Measurements from ENCODE around the gene MAP3K20.

GRCh38 chr2:173264151-173264550 is 188.5 kb downstream of the MAP3K20 start:
- TF ChIP-seq, protein P1, sequence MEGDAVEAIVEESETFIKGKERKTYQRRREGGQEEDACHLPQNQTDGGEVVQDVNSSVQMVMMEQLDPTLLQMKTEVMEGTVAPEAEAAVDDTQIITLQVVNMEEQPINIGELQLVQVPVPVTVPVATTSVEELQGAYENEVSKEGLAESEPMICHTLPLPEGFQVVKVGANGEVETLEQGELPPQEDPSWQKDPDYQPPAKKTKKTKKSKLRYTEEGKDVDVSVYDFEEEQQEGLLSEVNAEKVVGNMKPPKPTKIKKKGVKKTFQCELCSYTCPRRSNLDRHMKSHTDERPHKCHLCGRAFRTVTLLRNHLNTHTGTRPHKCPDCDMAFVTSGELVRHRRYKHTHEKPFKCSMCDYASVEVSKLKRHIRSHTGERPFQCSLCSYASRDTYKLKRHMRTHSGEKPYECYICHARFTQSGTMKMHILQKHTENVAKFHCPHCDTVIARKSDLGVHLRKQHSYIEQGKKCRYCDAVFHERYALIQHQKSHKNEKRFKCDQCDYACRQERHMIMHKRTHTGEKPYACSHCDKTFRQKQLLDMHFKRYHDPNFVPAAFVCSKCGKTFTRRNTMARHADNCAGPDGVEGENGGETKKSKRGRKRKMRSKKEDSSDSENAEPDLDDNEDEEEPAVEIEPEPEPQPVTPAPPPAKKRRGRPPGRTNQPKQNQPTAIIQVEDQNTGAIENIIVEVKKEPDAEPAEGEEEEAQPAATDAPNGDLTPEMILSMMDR (IDR thresholded peaks at IDR 0.05): no peak
- TF ChIP-seq, protein P2, sequence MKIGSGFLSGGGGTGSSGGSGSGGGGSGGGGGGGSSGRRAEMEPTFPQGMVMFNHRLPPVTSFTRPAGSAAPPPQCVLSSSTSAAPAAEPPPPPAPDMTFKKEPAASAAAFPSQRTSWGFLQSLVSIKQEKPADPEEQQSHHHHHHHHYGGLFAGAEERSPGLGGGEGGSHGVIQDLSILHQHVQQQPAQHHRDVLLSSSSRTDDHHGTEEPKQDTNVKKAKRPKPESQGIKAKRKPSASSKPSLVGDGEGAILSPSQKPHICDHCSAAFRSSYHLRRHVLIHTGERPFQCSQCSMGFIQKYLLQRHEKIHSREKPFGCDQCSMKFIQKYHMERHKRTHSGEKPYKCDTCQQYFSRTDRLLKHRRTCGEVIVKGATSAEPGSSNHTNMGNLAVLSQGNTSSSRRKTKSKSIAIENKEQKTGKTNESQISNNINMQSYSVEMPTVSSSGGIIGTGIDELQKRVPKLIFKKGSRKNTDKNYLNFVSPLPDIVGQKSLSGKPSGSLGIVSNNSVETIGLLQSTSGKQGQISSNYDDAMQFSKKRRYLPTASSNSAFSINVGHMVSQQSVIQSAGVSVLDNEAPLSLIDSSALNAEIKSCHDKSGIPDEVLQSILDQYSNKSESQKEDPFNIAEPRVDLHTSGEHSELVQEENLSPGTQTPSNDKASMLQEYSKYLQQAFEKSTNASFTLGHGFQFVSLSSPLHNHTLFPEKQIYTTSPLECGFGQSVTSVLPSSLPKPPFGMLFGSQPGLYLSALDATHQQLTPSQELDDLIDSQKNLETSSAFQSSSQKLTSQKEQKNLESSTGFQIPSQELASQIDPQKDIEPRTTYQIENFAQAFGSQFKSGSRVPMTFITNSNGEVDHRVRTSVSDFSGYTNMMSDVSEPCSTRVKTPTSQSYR (CRISPR knock-in tag; IDR thresholded peaks at IDR 0.05): no peak
- TF ChIP-seq GRHL2 (CRISPR knock-in tag; IDR thresholded peaks at IDR 0.05; ENCODE audit: insufficient replicate concordance, severe bottlenecking) (no peak), NFE2L1 (CRISPR knock-in tag; IDR thresholded peaks at IDR 0.05) (no peak), IRF2 (CRISPR knock-in tag; IDR thresholded peaks at IDR 0.05; ENCODE audit: borderline replicate concordance, low read depth) (no peak), ZNF317 (CRISPR knock-in tag; IDR thresholded peaks at IDR 0.05; ENCODE audit: borderline replicate concordance, low read depth) (no peak), E2F4 (CRISPR knock-in tag; IDR thresholded peaks at IDR 0.05; ENCODE audit: borderline replicate concordance, low read depth) (no peak), FOXP4 (CRISPR knock-in tag; IDR thresholded peaks at IDR 0.05) (no peak), MLX (CRISPR knock-in tag; IDR thresholded peaks at IDR 0.05) (no peak), ZNF263 (CRISPR knock-in tag; IDR thresholded peaks at IDR 0.05; ENCODE audit: low read depth) (no peak), CREB1 (CRISPR knock-in tag; IDR thresholded peaks at IDR 0.05) (no peak)
- TF ChIP-seq, protein P3, sequence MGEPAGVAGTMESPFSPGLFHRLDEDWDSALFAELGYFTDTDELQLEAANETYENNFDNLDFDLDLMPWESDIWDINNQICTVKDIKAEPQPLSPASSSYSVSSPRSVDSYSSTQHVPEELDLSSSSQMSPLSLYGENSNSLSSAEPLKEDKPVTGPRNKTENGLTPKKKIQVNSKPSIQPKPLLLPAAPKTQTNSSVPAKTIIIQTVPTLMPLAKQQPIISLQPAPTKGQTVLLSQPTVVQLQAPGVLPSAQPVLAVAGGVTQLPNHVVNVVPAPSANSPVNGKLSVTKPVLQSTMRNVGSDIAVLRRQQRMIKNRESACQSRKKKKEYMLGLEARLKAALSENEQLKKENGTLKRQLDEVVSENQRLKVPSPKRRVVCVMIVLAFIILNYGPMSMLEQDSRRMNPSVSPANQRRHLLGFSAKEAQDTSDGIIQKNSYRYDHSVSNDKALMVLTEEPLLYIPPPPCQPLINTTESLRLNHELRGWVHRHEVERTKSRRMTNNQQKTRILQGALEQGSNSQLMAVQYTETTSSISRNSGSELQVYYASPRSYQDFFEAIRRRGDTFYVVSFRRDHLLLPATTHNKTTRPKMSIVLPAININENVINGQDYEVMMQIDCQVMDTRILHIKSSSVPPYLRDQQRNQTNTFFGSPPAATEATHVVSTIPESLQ (CRISPR knock-in tag; IDR thresholded peaks at IDR 0.05): no peak

All from WTC11 (cell line).